KOPT-K1 (cell line): Measurements from ENCODE around the gene TBCD.

Experiments
- H3K27ac ChIP-seq: fragments of 200-600 bp; sonication (generic); 2 replicates; pipeline ENCODE4 v1.5.1; 2016; ENCODE audit warnings: antibody characterized with exemption, mild to moderate bottlenecking, low read depth, low read length; ENCODE audit not compliant: poor library complexity, severe bottlenecking
- H3K36me3 ChIP-seq: fragments of 200-600 bp; sonication (generic); 2 replicates; pipeline ENCODE4 v1.5.1; 2017; ENCODE audit warnings: antibody characterized with exemption, mild to moderate bottlenecking, low read length, moderate library complexity; ENCODE audit not compliant: insufficient read depth
- H3K9me3 ChIP-seq: fragments of 200-600 bp; sonication (generic); 2 replicates; pipeline ENCODE4 v1.5.1; 2017; ENCODE audit warnings: antibody characterized with exemption, low read length, mild to moderate bottlenecking; ENCODE audit not compliant: insufficient read depth, poor library complexity, severe bottlenecking

Gene TBCD

DNA sequence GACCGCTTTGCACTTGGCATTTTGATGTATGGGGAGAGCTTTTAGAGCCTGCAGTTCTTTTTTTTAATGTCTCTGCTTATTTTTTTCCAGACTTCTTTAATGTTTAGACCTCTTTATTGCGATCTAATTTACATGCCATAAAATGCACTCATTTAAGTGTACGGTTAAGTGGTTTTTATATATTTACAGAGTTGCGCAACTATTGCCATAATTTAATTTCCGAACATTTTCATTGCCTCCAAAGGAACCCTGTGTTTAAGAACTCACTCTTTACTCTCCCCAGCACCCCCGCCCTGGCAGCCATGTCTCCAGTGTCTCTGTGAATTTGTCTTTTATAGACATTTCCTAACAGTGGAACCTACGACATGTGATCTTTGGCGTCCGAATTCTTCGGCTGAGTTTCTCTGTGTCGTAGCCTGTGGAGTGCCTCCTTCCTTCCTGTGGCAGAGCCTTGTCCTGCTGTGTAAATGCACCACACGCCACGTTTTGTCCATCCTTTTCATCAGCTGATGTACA lies 64.0 kb downstream of the TBCD start:
- H3K36me3 ChIP-seq: peaks cover 99% of the 10 kb centered on the region
- H3K27ac ChIP-seq: no peak overlapping the region

DNA sequence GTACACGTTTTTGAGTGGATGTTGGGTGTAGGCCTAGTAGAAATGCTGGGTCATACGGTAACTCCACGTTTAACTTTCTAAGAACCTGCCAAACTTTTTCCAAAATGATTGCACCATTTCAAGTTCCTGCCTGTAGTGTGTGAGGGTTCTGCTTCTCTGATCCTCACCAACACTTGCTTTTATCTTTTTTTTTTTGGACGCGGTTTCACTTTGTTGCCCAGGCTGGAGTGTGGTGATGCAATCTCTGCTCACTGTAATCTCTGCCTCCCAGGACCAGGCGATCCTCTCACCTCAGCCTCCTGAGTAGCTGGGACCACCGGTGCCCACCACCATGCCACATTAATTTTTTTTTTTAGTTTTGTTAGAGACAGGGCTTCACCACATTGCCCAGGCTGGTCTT lies 64.5 kb downstream of the TBCD start:
- Histone ChIP-seq H3K9me3 (peaks cover 17% of the 10 kb centered on the region), H3K27ac (no peak overlapping the region), H3K36me3 (peaks cover 99% of the 10 kb centered on the region)

More for the DNA sequence above, 64.0 kb downstream of the TBCD start:
- peaks cover 17% of the 10 kb centered on the region for H3K9me3 ChIP-seq

DNA sequence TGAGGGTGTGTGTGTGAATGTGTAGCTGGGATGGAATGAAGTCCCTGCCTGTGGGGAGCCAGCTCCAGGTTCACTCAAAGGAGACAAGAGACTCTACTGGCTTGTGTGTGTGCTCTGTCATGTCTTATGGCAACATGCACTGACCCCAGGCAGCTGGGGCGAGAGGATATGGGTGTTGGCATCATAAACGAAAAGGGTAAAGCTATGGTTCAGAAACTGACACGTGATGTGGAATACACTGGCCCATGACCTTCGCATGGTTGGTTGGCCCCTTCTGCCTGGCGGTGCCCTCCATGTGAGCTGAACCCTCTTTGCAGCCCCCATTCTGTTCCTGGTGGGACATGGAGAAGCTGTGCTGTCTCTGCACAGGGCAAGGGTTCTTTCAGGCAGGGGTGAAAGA lies 66.1 kb downstream of the TBCD start:
- H3K36me3 ChIP-seq: peaks cover 97% of the 10 kb centered on the region
- peaks cover 17% of the 10 kb centered on the region for H3K9me3 ChIP-seq
- no peak overlapping the region for H3K27ac ChIP-seq

DNA sequence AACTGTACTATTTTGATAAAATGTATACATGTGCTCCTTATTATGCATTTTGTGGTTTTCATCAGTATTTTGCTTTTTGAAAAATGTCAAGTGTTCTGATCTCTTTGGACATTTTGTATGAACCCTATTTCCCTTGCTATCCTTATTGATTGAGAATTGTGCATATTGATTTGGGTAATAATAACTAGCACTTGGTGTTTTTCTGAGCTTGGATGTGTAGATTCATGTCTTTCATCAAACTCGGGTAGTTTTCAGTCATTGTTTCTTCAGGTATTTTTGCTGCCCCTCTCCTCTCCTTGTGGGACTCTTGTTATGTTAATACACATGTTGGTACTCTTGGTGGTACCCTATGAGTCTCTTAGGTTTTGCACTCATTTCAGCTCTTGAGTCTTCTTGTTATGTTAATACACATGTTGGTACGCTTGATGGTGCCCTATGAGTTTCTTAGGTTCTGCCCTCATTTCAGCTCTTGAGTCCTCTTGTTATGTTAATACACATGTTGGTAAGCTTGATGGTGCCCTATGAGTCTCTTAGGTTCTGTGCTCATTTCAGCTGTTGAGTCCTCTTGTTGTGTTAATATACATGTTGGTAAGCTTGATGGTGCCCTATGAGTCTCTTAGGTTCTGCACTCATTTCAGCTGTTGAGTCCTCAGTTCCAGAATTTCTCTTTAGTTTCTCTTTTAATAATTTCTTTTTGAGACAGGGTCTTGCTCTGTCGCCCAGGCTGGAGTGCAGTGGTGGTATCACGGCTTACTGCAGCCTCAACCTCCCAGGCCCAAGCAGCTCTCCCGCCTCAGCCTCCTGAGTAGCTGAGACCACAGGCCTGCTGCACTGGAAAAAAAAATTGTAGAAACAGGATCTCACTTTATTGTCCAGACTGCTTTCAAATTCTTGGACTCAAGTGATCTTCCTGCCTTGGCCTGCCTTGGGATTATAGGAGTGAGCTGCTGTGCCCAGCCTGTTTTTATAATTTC lies 68.7 kb downstream of the TBCD start:
- Histone ChIP-seq H3K27ac (no peak overlapping the region), H3K36me3 (peaks cover 72% of the 10 kb centered on the region)

DNA sequence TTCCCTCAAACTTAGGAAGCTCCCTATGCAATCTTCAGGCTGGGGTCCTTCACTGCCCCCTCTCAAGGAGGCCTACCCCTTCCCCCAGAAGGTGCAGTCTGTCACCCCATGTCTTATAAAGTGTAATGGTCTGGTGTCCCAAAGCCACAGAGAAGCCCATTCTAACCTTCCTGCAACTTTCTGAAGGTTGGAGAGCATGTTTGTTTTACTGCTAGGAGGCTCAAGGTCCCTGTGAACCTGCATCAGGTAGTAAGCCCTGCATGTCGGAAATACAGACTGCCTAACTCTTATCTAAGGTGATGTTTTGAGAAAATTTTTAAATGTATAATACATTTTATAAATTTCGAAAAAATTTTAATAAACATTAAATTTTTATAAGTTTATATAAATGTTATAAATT lies 69.7 kb downstream of the TBCD start:
- Histone ChIP-seq H3K36me3 (peaks cover 62% of the 10 kb centered on the region), H3K9me3 (peaks cover 17% of the 10 kb centered on the region), H3K27ac (no peak overlapping the region)

More for the DNA sequence above, 68.7 kb downstream of the TBCD start:
- H3K9me3 ChIP-seq: peaks cover 17% of the 10 kb centered on the region

DNA sequence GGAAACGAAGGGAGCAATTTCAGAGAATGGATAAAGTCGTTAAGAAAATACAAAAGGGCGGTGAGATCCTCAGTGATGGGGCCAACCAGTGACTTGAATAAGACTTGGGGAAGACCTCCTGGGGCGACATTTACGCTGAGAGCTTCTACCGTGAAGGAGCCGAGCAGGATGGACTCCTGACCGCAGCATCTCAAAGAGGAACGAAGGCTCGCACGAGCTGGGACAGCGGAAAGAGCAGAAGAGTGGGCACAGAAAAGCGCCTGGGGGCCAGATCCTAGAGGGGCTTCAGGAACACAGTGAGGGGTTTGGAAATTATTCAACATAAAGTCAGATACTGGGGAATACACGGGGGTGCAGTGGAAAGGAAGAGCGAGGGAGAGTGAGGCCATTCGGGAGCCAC lies 70.4 kb downstream of the TBCD start:
- H3K36me3 ChIP-seq: peaks cover 62% of the 10 kb centered on the region
- peaks cover 17% of the 10 kb centered on the region for H3K9me3 ChIP-seq

DNA sequence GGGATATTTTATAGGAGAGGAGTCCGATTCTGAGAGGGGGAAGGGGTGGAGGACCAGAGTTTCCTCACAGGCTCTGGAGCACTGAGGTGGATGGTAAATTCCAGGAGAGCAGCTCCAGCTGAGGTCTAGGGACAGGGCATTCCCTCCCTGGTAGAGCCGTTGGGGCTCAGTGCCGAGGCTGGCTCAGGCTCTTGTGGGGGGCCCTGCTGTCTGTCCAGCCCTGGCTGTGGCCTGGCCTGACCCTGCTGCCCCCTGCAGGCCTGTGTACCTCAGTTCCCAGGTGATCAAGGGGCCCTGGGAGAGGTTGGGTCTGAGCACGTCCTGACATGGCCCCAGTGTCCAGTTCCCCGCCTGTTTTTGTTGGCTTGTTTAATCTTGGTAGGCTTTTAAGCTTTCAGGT lies 71.1 kb downstream of the TBCD start:
- Histone ChIP-seq H3K27ac (no peak overlapping the region), H3K9me3 (peaks cover 17% of the 10 kb centered on the region), H3K36me3 (peaks cover 62% of the 10 kb centered on the region)

More for the DNA sequence above, 70.4 kb downstream of the TBCD start:
- H3K27ac ChIP-seq: no peak overlapping the region

DNA sequence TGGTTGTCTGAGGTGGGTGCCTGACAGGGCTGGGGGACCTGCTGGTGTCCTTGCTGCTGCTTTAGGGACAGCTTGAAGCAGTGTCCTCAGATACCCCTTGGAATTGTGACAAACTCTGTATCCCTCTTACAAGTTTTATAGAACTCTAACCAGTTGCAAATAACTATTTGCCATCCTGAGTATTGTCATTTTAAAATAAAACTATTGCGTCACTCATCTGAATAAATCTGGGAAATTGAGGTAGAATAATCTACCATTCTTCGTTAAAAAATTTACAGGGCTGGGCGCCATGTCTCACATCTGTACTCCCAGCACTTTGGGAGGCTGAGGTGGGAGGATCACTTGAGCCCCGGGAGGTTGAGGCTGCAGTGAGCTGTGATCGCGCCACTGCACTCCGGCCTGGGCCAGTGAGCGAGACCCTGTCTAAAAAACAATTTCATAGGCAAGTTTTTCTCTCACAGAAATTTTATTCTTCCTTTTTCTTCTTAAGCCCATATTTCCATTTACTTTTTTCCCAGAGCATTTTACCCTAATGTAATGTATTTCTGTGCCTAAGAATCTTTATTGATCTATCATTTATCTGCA lies 73.8 kb downstream of the TBCD start:
- H3K27ac ChIP-seq: no peak overlapping the region
- peaks cover under 1% of the 10 kb centered on the region for H3K9me3 ChIP-seq
- H3K36me3 ChIP-seq: peaks cover 55% of the 10 kb centered on the region

DNA sequence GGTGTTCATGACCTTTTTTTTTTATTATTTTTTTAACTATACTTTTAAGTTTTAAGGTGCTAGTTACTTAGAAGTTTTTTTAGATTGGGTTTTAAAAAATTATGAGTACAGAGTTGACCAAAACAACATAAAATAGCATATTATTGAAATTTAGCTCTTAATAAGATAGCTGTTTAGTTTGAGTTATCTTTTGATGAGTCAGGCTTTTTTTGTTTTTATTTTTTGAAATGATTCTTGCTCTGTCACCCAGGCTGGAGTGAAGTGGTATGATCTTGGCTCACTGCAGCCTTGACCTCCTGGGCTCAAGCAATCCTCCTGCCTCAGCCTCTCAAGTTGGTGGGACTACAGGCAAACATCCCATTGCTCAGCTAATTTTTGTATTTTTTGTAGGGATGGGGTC lies 74.3 kb downstream of the TBCD start:
- Histone ChIP-seq H3K9me3 (no peaks in the 10 kb centered on the region), H3K36me3 (peaks cover 55% of the 10 kb centered on the region), H3K27ac (peak overlapping the region; percentile 2)

DNA sequence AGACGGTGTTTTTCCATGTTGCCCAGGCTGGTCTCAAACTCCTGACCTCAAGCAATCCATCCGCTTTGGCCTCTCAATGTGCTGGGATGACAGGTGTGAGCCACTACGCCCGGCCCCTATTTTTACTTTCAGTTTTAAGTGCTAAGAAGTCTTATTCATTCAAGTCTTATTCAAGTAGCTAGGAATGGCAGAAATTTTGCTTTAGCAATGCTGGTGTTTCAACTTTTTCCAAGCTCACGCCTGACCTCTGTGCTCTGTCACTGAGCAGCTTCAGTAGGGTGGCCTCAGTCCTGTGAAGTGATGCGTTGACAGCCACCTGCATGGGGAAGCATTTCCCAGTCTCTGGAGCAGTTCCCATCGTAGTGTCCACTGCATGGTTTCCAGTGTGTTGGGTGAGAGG lies 75.1 kb downstream of the TBCD start:
- Histone ChIP-seq H3K27ac (peak overlapping the region; percentile 2), H3K9me3 (no peaks in the 10 kb centered on the region), H3K36me3 (peaks cover 54% of the 10 kb centered on the region)

DNA sequence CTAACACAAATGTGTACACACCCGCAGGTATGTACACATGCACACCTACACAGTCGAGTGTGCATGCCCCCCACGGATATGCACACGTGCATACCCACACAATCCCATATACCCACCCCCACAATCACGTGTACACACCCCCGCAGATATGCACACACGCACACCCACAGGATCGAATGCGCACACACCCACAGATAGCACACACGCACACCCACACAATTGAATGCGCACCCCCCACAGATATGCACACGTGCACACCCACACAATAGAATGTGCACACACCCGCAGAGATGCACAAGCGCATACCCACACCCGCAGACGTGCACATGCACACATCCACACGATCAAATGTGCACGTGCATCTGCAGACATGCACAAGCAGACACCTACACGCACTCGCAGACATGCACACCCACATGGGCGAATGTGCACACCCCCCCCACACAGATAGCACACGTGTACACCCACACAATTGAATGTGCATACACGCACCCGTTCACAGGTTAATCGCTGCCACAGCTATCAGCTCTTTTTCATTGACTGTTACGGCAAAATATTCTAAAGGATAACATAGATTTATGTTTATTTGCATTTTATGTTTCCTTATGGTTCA lies 77.1 kb downstream of the TBCD start:
- no peak overlapping the region for H3K27ac ChIP-seq
- H3K36me3 ChIP-seq: peaks cover 57% of the 10 kb centered on the region
- H3K9me3 ChIP-seq: no peaks in the 10 kb centered on the region

DNA sequence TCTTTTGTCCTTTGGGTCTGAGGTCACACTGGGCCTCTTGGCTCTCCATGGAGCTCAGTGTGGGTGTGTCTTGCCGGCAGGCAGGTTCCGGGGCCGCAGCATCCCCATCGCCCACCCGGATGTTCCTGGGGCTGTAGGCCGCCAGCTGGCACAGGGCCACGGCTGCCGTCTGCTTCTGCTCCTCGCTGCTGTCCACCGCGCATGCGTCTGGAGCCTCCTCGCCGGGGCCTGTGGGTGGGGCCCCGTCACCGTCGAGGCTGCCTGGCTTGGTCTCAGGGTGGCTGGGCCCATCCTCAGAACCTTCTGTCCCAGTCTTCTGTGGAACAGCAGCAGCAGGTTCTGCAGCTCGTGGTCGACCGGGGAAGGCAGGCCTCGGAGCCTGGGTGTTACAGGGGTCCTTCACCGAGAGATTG lies 78.4 kb downstream of the TBCD start:
- Histone ChIP-seq H3K27ac (no peak overlapping the region), H3K36me3 (peaks cover 63% of the 10 kb centered on the region), H3K9me3 (no peaks in the 10 kb centered on the region)

DNA sequence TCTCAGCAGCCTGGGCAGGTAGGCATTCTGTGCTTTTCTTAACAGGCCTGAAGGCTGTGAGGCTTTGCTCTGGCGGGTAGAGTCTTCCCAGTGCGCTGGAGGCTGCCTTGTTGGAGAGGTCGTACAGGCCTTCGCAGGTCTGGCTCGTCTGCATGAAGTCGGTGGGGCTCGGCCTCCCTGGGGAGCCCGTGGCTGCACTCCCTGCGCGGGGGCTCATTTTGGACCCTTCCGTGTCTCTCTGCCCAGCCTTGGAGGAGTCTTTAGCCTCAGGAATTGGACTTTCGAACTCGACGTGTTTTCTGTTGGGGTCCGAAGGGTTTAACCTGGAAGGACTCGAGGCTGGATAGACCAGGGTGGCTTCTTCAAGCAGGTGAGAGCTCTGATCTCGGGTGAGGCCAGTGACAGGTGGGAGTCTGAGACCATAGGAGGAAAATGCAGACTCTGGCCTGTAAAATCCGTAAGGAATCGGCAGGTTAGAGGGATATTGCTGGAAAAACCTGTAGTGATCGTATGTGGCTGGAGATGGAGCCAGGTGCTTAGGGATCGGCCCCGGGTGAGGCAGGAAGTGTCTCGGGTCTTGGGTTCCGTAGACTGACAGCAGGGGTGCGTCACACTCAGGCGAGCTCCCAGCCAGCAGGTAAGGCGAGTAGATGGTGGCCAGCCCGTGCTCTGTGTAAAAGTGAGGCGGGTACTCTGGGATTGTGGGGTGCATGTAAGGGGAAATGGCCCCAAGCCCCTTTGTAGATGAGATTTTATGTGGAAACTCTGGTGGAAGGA lies 79.4 kb downstream of the TBCD start:
- Histone ChIP-seq H3K9me3 (no peaks in the 10 kb centered on the region), H3K36me3 (peaks cover 69% of the 10 kb centered on the region), H3K27ac (no peak overlapping the region)

DNA sequence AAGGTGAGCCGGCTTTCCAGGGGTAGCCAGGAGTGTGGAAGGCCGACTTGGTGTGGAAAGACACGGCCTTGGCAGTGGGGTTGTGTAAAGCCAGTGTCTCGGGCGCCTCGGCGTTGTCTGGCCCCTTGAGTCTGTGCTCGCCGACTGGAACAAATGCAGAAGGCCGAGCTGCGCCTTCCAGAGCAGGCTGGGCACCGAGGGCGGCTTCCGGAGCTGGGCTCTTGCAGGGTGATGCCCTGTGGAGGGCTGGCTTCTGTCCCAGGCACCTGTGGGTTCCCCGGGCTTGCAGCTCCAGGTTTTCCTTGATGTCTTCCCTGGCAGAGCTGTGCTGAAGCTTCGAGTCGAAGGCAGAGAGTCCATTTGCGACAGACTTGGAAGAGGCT lies 79.9 kb downstream of the TBCD start:
- H3K36me3 ChIP-seq: peaks cover 74% of the 10 kb centered on the region
- no peaks in the 10 kb centered on the region for H3K9me3 ChIP-seq
- peak overlapping the region; percentile 41 for H3K27ac ChIP-seq
